Ascending aorta (tissue), 2 donors: ENCODE results near the gene TP53AIP1. TPM values are rescaled to one million over a fixed set of nuclear protein-coding genes. Genes with fewer than 3 reads are reported as not detected.
A peak's percentile ranks its signal among the peaks of the same experiment; 100 is the strongest.

Experiments
- DNase-seq, 2 donors: peaks; one replicate each; pipeline ENCODE4 v3.0.0-alpha.2; 2019; ENCODE audit warnings: low spot score in 2 of 2
- H3K27ac ChIP-seq, 2 donors: fragments of 200-600 bp; sonication (generic); one replicate each; pipeline ENCODE4 v1.5.1; 2016 to 2017; ENCODE audit warnings: mild to moderate bottlenecking in 1 of 2
- H3K27me3 ChIP-seq: fragments of 200-600 bp; sonication (generic); one replicate; pipeline ENCODE4 v1.5.1; 2017
- H3K36me3 ChIP-seq, 2 donors: fragments of 200-600 bp; sonication (generic); one replicate each; pipeline ENCODE4 v1.5.1; 2016
- H3K4me1 ChIP-seq, 2 donors: fragments of 200-600 bp; sonication (generic); one replicate each; pipeline ENCODE4 v1.5.1; 2016 to 2017; ENCODE audit warnings: mild to moderate bottlenecking in 1 of 2
- H3K4me3 ChIP-seq, 2 donors: fragments of 200-600 bp; sonication (generic); one replicate each; pipeline ENCODE4 v1.5.1; 2016 to 2017; ENCODE audit warnings: mild to moderate bottlenecking in 1 of 2
- H3K9me3 ChIP-seq, 2 donors: fragments of 200-600 bp; sonication (generic); one replicate each; pipeline ENCODE4 v1.5.1; 2016
- intact Hi-C: fragments of 100-400 bp; cut with DNase I; formaldehyde crosslinking; loops from one replicate; pipeline ENCODE4 v1.15.1; 2023
- total RNA-seq: library from RNA; depleted of rRNA; stranded (reverse); fragments of >200 nt; gene quantifications from one replicate; pipeline ENCODE4 v1.1.0, GENCODE V29; 2016
- TF ChIP-seq, protein P1 (sequence below), 3 experiments: fragments of 200-600 bp in 2 of 3; fragments of 450-650 bp in 1 of 3; sonication (generic) in 2 of 3; IDR thresholded peaks; one replicate each; pipeline ENCODE4 v1.5.1; 2016 to 2019; ENCODE audit warnings: antibody characterized with exemption in 3 of 3, mild to moderate bottlenecking in 1 of 3, moderate library complexity in 1 of 3

Gene TP53AIP1
- total RNA-seq, 1 donor from 2014 or later = not detected

GRCh38 chr11:128905345-128906184 is 37.1 kb downstream of the TP53AIP1 start:
- no peaks in the 10 kb centered on the region for H3K27me3 ChIP-seq
- peaks cover 0 to 22% of the 10 kb centered on the region in 2 donors for H3K4me1 ChIP-seq
- DNase-seq = no peak
- TF ChIP-seq, protein P1, sequence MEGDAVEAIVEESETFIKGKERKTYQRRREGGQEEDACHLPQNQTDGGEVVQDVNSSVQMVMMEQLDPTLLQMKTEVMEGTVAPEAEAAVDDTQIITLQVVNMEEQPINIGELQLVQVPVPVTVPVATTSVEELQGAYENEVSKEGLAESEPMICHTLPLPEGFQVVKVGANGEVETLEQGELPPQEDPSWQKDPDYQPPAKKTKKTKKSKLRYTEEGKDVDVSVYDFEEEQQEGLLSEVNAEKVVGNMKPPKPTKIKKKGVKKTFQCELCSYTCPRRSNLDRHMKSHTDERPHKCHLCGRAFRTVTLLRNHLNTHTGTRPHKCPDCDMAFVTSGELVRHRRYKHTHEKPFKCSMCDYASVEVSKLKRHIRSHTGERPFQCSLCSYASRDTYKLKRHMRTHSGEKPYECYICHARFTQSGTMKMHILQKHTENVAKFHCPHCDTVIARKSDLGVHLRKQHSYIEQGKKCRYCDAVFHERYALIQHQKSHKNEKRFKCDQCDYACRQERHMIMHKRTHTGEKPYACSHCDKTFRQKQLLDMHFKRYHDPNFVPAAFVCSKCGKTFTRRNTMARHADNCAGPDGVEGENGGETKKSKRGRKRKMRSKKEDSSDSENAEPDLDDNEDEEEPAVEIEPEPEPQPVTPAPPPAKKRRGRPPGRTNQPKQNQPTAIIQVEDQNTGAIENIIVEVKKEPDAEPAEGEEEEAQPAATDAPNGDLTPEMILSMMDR (IDR thresholded peaks at IDR 0.05) = peak in 2 of 3 experiments; percentile 34 to 48
- H3K4me3 ChIP-seq = peak overlapping the region; percentile 74 to 83
- H3K36me3 ChIP-seq = no peaks in the 10 kb centered on the region
- H3K9me3 ChIP-seq = no peaks in the 10 kb centered on the region
- intact Hi-C loops = loop anchor here (2.0 to 10.0 kb wide), 2 partner anchors 15 to 369 kb away; partner anchors contain the start of gene KCNJ5
- H3K27ac ChIP-seq = peak overlapping the region; percentile 63 to 72

GRCh38 chr11:128904656-128905344 is 37.9 kb downstream of the TP53AIP1 start:
- intact Hi-C loops = loop anchor here (2.0 to 10.0 kb wide), 2 partner anchors 14 to 370 kb away; partner anchors contain the start of gene KCNJ5
- Histone ChIP-seq H3K27ac (peak overlapping the region; percentile 63 to 72), H3K27me3 (no peaks in the 10 kb centered on the region), H3K4me3 (peak overlapping the region; percentile 74 to 83), H3K36me3 (no peaks in the 10 kb centered on the region), H3K9me3 (no peaks in the 10 kb centered on the region), H3K4me1 (peaks cover 0 to 25% of the 10 kb centered on the region in 2 donors)
- no peak for DNase-seq
- TF ChIP-seq, protein P1 (IDR thresholded peaks at IDR 0.05) = no peak

DNA sequence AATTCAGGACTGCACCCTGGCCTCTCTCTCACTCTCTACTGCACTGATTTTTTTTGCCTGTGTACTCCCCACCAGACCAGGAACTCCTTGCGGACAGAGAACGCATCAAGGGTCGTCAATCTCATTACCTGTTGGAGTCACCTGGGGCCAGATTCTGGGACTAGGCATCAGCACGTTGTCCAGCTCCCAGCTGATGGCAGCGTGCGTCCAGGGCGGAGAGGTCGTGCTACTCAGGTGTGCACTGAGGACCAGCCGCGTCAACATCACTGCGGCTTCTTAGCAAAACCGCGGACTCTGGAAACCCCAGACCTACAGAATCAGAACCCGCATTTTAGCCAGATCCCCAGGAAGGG is 38.4 kb downstream of the TP53AIP1 start:
- Histone ChIP-seq H3K36me3 (no peaks in the 10 kb centered on the region), H3K27me3 (no peaks in the 10 kb centered on the region), H3K4me3 (no peak overlapping the region), H3K4me1 (peaks cover 0 to 22% of the 10 kb centered on the region in 2 donors), H3K27ac (no peak overlapping the region), H3K9me3 (no peaks in the 10 kb centered on the region)
- intact Hi-C loops = loop anchor here (2.0 to 10.0 kb wide), 2 partner anchors 13 to 371 kb away; partner anchors contain the start of gene KCNJ5
- TF ChIP-seq, protein P1 (IDR thresholded peaks at IDR 0.05) = no peak
- no peak for DNase-seq

GRCh38 chr11:128903248-128904061 is 39.2 kb downstream of the TP53AIP1 start:
- intact Hi-C loops = loop anchor here (2.0 to 10.0 kb wide), 2 partner anchors 13 to 371 kb away; partner anchors contain the start of gene KCNJ5
- no peaks in the 10 kb centered on the region for H3K9me3 ChIP-seq
- TF ChIP-seq, protein P1 (IDR thresholded peaks at IDR 0.05) = no peak
- no peak for DNase-seq
- no peaks in the 10 kb centered on the region for H3K27me3 ChIP-seq
- no peak overlapping the region for H3K4me3 ChIP-seq
- no peaks in the 10 kb centered on the region for H3K36me3 ChIP-seq
- peaks cover 0 to 14% of the 10 kb centered on the region in 2 donors for H3K4me1 ChIP-seq
- H3K27ac ChIP-seq = no peak overlapping the region

- H3K4me1 ChIP-seq = peaks cover 0 to 8% of the 10 kb centered on the region in 2 donors
- no peak overlapping the region for H3K4me3 ChIP-seq
- no peaks in the 10 kb centered on the region for H3K27me3 ChIP-seq
- no peaks in the 10 kb centered on the region for H3K9me3 ChIP-seq
- H3K27ac ChIP-seq = no peak overlapping the region
- intact Hi-C loops = loop anchor here (10.0 kb wide), 1 partner anchor 372 kb away; no protein-coding TSS in a partner anchor
- DNase-seq = no peak
- TF ChIP-seq, protein P1 (IDR thresholded peaks at IDR 0.05) = no peak
- no peaks in the 10 kb centered on the region for H3K36me3 ChIP-seq
Observed at GRCh38 chr11:128902515-128903066, 40.1 kb downstream of the TP53AIP1 start.
